KOPT-K1 (cell line): ENCODE data around the gene SEPTIN10.

ENCODE experiments used
- H3K27ac ChIP-seq: fragments of 200-600 bp; sonication (generic); 2 replicates; pipeline ENCODE4 v1.5.1; 2016; ENCODE audit warnings: antibody characterized with exemption, mild to moderate bottlenecking, low read depth, low read length; ENCODE audit not compliant: poor library complexity, severe bottlenecking
- H3K36me3 ChIP-seq: fragments of 200-600 bp; sonication (generic); 2 replicates; pipeline ENCODE4 v1.5.1; 2017; ENCODE audit warnings: antibody characterized with exemption, mild to moderate bottlenecking, low read length, moderate library complexity; ENCODE audit not compliant: insufficient read depth
- H3K9me3 ChIP-seq: fragments of 200-600 bp; sonication (generic); 2 replicates; pipeline ENCODE4 v1.5.1; 2017; ENCODE audit warnings: antibody characterized with exemption, low read length, mild to moderate bottlenecking; ENCODE audit not compliant: insufficient read depth, poor library complexity, severe bottlenecking

The SEPTIN10 gene

DNA sequence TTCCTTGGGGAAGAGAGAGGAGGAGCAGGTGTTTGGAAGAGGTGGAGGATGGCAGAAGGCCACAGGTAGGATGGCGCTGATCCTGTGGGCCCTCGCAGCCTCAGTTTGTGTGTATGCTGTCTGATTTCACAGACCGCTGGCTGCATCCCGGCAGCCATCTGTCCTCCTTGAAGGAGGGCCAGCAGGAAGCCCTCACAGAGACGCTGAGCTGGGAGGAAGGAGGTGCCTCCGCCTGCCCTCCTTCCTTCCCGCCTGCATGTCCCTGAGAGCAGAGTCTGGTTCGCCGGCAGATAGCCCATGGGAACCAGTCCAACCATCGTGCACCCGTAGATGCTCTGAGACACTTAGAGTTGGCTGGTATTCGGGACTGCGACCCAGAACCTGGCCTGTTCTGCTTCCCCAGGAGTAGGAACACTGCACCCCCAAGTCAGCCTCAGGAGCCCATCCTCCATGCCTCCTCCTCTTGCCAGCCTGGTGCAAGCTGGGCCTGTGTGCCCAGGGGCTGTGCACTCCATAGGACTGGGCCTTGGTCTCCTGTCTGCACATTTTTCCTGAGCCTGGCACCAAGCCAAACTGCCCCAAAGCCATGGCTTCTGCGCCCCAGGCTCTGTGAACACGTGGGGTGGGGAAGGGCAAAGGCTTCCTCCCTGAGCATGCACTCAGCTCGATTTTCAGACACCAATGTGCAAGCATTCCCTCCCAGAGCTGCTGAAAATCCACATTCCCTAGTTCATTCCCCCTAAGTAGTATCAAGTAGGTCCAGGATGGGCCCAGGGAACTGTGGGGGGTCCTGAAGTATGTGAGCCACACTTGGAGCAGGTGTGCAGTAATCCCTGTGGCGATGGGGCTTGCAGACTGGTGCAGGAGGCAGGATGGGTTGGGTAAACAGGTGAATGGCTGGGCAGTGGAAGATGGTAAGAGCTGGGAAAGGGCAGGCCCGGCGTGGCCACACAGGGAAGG, 115.6 kb downstream of the SEPTIN10 start:
- no peak overlapping the region for H3K27ac ChIP-seq
- no peaks in the 10 kb centered on the region for H3K9me3 ChIP-seq
- no peaks in the 10 kb centered on the region for H3K36me3 ChIP-seq

GRCh38 chr2:109497463-109497862, 116.3 kb downstream of the SEPTIN10 start:
- H3K36me3 ChIP-seq = no peaks in the 10 kb centered on the region
- H3K9me3 ChIP-seq = no peaks in the 10 kb centered on the region
- H3K27ac ChIP-seq = no peak overlapping the region

GRCh38 chr2:109494351-109494750, 119.4 kb downstream of the SEPTIN10 start:
- Histone ChIP-seq H3K9me3 (no peaks in the 10 kb centered on the region), H3K36me3 (no peaks in the 10 kb centered on the region), H3K27ac (no peak overlapping the region)

GRCh38 chr2:109493176-109493935, 120.4 kb downstream of the SEPTIN10 start:
- Histone ChIP-seq H3K36me3 (no peaks in the 10 kb centered on the region), H3K27ac (no peak overlapping the region), H3K9me3 (no peaks in the 10 kb centered on the region)
